Ramos (cell line): Measurements from ENCODE around the gene RAB44.
"Not testable (repeated sequence)": the region's sequence is repeated elsewhere in the genome, so short reads cannot be mapped to it uniquely, and the experiment has no call there.

Experiments
- in situ Hi-C: fragments of 300-500 bp; cut with MboI; formaldehyde crosslinking; loops from one replicate; pipeline ENCODE4 v1.14.3; 2022; ENCODE audit warnings: low sequenced_read_pairs; ENCODE audit not compliant: unreplicated experiment

The RAB44 gene, protein sequence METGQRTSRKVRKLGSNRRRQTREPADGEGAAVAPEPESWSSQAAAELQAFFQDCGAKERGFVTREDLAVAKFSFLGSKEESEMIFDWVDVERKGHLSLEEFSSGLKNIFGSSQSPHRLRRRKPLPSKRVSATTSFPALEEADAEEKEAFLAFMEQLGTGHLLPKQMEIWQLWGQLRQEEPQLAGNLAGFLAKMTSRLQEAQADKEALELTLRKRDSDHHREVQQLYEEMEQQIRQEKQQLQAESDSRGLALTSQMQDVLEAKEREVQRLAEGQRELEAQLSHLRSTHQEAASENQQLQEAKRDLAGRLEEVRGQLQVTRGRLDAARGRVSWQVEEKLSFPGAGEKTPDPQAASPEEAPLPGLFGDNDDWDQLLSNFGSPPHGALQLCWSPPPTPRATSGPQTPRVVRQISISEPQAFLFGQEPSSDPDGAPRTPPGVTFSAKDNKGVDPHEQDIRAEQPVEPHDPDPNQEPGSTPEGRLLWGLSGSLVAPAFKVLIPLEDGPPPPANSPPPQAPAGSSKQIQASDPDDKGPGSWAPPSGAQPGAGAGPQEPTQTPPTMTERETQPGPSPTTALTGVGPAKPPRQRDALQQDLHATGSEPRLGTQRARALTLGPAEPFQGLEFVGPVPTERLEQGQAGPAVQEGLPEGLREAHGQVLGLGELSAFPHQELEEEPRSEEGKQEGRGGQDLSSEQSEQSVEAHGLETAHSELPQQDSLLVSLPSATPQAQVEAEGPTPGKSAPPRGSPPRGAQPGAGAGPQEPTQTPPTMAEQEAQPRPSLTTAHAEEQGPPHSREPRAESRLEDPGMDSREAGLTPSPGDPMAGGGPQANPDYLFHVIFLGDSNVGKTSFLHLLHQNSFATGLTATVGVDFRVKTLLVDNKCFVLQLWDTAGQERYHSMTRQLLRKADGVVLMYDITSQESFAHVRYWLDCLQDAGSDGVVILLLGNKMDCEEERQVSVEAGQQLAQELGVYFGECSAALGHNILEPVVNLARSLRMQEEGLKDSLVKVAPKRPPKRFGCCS

DNA sequence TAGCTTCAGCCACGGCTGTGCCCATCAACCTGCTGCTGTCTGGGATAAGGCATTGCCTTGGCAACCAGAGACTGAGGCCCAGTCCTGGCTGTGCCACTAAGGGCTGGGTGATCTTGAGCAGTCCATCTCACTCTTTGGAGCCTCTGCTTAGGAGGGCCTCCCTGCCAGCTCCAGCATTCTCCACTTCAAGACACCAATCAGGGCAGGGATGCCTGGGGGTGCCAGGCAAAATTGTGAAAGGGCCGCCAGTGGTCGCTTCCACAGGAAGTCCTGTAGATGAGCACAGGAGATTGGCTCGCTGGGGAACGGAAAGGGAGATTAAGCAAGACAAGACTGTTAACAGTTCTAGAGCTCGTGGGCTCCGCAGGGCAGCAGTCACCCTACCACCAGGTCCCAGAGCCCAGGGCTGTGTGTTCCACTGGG is at the start of gene RAB44:
Gene RAB44 (plus strand): TSS at position 346 of the 423 bp plus-strand sequence. CDS start 6,410 bp downstream, outside the sequence.
- in situ Hi-C loops: no loop called here

DNA sequence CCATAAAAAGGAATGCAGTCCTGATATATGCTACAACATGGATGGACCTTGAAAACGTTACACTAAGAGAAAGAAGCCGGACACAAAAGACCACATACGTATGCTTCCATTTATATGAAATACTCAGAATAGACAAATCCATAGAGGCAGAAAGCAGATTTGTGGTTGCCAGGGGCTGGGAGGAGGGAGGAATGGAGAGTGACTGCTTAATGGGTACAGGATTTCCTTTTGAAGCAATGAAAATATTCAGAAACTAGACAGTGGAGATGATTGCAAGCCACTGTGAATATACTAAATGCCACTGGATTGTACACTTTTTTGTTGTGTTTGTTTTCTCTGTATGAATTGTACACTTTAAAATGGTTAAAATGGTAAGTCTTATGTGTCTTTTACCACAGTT is 48.5 kb upstream of the RAB44 start:
- in situ Hi-C loops: no loop called here

DNA sequence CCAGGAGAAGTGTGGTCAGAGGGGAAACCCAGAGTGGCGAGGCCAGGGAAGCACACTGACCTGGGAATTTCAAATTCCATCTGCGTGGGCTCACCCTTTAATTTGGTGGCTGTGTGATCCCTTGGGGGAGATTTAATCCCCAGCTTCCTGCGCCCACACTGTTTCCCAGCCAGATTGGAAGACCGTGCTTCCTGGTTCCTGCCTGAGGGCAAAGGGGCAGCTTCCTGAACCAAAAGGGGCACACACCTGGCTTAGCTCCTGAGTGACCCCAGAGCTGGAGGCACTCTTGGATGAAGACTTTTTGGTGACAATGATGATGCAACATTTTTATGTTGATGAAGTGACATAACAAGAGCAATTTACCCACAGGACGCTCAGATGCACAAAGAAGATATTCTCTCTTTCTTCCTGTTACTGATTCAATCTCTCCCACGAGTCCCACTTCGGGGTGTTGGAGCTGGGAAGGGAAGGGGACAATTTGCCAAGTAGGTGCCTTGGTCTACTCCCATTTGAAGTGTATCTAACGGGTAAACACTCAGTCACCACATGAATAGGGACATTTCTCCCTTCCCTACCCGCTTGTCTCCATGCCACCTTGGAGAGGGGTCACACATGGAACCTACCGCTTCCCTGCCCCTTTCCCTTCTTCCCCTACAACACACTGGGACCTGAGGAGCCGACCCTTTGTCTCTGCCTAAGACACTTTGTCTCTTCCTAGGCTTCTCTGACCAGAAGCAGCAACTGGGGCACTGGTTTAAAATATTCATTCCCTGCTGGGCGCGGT is 47.7 kb upstream of the RAB44 start:
- in situ Hi-C loops: no loop called here

DNA sequence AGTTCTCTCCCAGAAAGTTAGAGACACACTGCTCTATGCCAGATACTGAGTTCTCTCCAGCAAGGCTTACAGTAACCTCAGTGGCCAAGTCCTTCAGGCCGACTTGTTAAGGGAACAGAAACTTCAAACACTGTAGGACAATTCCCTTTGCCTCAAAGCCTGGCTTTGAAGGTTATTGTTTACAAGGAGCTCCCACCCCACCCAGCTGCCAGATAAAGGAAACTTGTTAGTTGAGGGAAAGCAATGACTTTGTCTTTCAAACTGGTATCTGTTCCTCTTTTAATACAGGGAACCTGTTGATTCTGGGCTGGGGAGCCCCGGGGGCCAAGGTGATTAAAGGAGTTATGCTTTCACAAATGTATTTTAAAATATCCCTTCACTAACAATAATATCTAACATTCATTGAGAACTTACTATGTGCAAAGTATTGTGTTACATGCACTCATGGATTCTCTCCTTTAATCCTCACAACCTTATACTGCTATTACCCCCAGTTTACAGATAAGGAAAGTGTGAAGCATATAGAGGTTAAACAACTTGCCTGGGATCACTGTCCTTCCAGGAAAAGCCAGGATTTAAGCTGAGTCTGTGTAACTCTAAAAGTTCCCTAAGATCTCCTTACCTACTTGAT is 46.7 kb upstream of the RAB44 start:
- in situ Hi-C loops: no loop called here

DNA sequence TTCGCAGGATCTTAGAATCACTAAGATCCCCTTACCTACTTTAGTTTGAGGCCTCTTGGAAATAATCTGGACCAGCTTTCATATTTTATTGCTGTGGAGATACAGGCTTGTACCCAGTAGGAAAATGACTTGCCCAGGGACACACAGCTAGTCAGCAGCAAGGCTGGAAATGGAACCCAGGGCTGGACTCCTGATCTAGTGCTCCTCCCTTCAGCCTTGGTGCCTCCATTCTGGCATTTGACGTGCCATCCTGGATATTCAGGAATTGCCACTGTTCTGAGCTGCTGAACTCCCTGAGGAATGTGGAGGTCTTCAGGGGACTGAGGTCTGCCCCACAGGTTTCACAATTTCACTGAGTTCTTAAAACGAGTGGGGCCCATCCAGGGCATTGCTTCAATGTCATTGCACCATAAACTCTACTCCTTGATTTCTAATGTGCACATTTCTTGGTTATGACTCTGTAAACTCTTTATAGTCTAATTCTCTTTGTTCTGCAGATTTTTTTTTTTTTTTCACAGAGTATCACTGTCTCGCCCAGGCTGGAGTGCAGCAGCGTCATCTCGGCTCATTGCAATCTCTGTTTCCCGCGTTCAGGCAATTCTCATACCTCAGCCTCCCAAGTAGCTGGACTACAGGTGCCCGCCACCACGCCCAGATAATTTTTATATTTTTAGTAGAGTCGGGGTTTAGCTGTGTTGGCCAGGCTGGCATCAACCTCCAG is 45.8 kb upstream of the RAB44 start:
- in situ Hi-C loops: no loop called here

DNA sequence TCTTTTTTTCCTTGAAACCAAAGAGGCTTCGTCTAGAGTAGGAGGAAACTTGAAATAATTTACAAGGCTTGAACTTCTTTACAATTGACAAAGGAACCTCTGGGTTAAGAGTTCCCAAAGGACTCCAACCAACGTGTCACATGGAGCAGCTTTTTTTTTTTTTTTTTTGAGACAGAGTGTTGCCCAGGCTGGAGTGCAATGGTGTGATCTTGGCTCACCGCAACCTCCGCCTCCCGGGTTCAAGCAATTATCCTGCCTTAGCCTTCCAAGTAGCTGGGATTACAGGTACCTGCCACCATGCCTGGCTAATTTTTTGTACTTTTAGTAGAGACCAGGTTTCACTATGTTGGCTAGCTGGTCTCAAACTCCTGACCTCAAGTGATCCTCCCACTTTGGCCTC is 43.2 kb upstream of the RAB44 start:
- in situ Hi-C loops: not testable (repeated sequence)

DNA sequence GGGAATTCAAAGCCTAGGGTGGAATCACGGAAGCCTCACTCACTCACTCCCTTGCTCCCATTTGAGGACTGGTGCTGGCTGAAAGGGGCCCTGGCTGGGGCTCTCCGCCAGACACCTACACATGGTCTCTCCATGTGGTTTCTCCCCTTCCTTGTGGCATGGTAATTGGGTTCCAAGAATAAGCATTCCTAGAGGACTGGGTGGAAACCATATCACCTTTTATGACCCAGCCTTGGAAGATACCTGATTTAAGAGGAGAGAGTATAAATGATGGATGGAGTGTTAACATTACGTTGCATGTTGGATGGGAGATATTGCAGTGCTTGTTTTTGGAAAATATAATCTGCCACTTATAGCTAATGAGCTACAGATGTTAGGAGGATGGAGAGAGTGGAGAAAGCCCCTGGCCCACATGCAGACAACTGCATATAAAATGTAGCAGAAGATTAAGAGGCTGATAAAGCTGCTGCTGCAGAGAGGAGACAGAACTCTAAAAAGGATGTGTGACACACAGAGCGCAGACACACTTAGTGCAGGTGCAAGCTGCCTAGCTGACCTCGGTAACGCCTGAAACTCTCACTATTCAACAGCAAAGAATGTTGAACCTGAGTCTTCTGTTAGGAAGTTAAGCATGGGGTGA is 42.4 kb upstream of the RAB44 start:
- in situ Hi-C loops: no loop called here

DNA sequence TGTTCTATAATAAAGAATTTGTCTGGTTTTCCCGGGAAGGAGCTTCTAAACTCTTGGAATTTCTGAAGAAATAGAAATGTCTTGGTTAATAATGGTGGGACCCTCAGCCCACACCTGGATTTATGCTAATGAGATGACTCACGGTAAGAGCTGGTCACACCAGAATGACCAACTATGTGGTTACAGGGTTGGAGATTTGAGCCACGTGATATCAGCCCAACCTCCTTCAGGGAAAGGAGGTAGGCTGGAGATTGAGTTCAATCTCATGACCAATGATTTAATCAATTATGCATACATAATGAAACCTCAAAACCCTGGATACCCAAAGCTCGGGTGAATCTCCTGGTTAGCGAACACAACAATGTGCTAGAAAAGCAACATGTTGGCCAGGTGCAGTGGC is 41.2 kb upstream of the RAB44 start:
- in situ Hi-C loops: no loop called here

DNA sequence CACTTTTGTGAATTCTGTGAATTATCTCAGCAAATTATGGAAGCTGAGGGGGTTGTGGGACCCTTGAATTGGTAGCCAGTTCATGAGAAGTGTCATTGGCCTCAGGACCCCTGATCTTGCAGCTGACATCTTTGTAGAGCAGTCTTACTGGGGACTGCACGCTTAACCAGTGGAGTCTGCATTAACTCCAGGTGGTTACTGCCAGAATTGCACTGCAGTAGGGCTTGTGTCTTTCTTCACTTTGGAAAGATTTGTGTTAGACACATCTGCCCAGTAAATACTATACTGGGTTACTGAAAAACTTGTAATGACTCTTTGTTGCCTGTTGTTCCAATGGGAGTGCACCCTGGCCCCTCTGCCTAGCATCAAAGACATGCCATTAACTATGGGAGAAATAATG is 40.4 kb upstream of the RAB44 start:
- in situ Hi-C loops: no loop called here

DNA sequence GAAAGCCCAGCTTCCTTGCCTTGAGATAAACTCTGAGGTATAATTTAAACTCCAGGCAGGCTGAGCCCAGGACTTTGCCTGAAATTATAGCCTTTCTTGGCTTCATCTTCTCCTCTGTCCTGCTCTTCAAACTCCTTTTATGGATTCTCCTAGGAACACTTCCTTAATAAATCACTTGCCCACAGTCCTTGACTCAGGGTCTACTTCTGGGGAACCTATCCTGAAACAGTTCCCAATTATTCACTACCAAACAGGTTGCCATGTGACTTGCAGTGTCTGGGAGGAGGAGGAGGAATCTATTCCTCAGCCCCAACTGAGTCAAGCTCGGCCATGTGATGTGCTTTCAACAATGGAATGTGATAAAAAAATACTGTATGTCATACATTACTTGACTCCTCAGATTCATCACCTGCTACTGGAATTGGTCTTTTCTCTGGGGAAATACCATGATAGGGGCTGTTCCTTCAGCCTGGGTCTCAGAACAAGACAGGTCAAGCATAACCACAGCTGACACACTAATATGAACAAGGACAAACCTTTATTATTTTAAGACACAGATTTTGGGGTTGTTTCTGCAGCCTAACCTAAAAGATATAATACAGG is 39.6 kb upstream of the RAB44 start:
- in situ Hi-C loops: no loop called here

DNA sequence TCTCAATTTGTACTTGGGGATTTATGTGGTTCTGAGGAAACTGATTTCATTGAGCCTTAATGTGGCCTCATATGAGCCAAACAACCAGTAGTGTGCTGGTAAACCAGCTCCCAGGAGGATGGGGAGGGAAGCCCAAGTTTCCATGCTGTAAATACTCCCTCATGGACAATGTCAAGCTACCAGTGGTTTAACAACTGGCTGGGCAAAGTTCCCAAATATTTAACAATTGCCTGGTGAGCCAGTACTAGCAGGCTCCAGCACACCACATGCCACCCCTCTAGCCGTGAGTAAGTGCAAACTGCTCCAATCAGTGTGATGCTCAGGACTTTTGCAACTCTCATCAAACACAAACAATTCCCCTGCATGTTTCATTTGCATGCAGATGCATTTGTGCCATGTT is 38.4 kb upstream of the RAB44 start:
- in situ Hi-C loops: no loop called here

DNA sequence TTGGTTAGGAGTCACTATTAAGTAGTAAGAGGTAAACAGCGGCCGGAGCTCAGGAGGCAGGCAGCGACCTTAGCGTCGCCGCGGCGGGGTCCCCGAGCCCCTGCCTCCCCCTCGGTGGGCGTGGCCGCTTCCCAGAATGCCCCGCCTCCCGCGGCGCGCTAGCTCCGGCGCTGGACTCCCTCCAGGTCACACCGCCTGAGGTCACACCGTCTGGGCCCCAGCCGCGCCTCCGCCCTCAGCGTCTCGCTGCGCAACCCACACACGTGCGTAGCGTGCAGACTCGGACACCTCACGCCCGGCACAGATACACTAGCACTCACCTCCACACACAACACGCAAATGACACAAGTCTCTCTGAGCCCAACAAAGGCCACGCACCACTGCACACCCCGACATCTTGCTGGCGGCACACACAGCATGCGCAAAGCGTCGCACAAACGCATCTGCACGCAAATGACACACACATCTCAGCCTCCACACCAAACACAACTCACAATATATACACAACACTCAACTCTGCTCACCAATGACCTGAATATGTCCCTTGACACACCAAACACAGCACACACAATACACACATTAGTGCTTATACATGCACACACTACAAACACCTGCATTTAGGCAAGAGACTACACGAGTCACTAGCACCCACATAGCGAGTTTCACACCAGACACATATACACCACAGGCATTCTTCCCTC is 36.7 kb upstream of the RAB44 start:
- in situ Hi-C loops: no loop called here

DNA sequence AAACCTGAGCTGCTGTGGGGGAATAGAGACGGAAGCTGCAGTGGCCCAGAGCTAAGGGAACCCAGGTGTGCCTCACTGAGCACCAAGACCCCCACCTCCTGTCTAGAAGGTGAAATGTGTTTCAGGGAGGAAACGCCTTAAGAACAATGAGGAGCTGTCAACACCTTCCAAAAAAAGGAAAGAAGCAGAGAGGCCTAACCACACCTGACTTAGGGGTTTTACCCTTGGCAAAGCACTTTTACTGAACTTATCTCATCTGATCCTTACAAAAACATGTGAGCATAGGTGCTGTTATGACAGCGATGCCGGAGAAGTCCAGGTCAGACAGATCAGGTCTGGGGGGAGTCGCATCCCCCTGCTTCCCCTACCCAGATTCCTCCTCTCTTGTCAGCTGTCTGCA is 35.2 kb upstream of the RAB44 start:
- in situ Hi-C loops: no loop called here

DNA sequence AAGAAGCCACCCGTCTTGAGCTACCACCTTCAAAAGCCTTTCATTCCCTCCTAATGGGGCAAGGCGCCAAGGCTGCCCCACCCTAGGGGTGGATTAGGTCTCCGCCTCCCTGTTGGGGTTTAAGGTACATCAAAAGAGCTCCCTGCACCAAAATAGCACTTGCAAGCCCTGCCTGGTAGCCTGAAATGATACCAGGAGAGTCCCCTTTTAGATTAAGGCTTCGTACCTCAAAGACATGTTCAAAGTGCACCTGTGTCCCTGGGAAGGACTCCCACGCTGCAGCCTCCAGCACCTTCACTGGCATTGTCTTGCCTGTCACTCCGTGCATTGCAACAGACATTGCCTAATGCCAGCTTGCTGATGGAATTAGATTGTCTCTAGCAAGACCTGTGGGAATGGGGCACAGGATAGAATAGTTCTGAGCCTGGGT is 34.8 kb upstream of the RAB44 start:
- in situ Hi-C loops: no loop called here

DNA sequence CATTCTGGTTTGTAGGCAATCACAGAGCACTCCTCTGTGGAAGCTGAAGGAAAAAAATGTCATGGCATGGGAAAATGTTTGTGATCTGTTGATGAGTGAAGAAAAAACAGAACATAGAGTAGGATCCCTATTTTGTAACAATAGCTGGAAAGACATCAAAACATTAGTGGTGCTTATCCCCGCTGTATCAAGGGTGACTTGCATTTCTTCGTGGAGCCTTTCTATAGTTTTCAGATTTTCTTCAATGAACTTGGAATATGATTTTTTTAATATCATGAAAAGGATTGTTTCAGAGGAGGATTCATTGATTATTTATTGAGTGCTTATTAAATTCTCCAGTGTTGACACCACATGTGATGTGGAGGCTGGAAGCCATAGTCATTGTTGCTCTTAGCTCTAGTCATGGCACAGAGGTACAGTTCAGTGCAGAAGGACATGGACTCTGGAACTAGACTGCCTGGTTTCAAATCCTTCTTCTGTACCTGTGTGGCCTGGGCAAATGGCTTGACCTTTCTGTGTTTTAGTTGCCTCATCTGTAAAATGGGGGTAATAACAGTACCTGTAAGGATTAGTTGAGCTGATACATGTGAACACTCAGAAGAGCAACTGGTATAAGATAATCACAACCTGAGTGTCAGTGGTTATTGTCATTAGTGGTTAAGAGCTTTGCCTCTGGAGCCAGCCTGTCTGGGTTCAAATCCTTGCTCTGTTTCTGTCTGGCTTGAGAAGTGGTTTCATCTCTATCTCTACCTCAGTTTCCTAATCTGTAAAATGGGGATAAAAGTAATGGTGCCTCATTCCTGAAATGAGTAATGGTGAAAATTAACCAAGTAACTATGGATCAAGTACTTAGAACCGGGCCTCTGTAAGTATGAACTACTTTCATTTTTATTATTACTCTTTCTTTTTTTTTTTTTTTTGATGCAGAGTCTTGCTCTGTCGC is 33.9 kb upstream of the RAB44 start:
- in situ Hi-C loops: no loop called here

DNA sequence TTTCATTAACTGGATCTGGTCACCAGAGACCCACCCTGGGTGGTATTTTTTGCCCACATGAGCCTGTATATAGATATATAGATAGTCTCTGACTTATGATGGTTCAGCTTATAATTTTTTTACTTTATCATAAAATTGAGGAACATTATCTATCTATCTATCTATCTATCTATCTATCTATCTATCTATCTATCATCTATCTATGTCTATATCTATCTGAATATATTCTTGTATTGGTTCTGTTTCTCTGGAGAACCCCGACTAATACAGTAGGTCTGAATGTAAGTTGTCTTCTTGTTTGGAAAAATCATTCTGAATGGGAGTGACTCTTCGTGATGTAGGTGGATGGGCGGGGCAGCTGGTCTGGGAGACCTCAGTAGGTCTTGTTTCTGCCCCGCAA is 32.4 kb upstream of the RAB44 start:
- in situ Hi-C loops: no loop called here

DNA sequence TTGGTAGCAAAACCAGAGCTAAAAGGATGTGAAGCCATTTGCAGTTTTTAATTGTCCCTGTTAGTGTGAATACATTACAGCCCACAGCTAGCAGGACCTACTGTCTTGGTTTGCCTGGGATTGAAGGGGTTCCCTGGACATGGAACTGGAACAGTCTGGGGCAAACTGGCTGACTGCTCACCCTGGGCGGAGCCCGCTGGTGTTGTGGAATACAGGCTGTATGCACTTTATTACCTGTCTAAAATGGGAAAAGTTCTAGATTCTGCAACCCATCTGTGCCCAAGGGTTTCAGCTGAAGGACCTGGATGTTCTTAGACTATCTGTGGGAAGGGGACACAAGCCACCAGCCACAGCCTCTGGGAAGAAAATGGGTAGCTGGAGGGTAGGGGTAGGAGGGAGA is 31.3 kb upstream of the RAB44 start:
- in situ Hi-C loops: no loop called here
